HEK293 (cell line): ENCODE results near the gene PTRH1.

Source experiments
- CTCF ChIA-PET: fragments of 350-600 bp; formaldehyde crosslinking; extraction: SDS; loops from one replicate; lab custom pipeline; 2021; ENCODE audit warnings: antibody characterized with exemption; lab: Yijun Ruan, JAX
- POLR2A ChIA-PET: fragments of 300-600 bp; formaldehyde crosslinking; extraction: SDS; loops from one replicate; lab custom pipeline; 2020; ENCODE audit warnings: antibody characterized with exemption, inconsistent platforms; lab: Yijun Ruan, JAX
- H3K27ac ChIP-seq: fragments of 200-500 bp; sonication (Bioruptor generic); 2 replicates; pipeline ENCODE4 v1.5.1; 2014; ENCODE audit warnings: low read depth, low read length, control low read depth, inconsistent platforms; ENCODE audit errors: extremely low read depth
- H3K36me3 ChIP-seq, 2 experiments: fragments of 200-500 bp in 1 of 2; sonication (Bioruptor generic) in 1 of 2; 1 replicate in 1 of 2; 2 replicates in 1 of 2; pipeline ENCODE4 v1.5.1; 2014 to 2017; ENCODE audit warnings: inconsistent platforms in 2 of 2, low read length in 2 of 2; ENCODE audit not compliant: control insufficient read depth in 2 of 2, insufficient read depth in 1 of 2
- H3K4me1 ChIP-seq: fragments of 200-500 bp; sonication (Bioruptor generic); 2 replicates; pipeline ENCODE4 v1.5.1; 2014; ENCODE audit warnings: mild to moderate bottlenecking, low read length, inconsistent platforms; ENCODE audit not compliant: control insufficient read depth, insufficient read depth
- H3K4me3 ChIP-seq: 2 replicates; pipeline ENCODE4 v1.5.1; 2011; ENCODE audit warnings: low read depth, mild to moderate bottlenecking, control low read depth, low read length, moderate library complexity
- H3K9me3 ChIP-seq: fragments of 200-500 bp; sonication (Bioruptor generic); 2 replicates; pipeline ENCODE4 v1.5.1; 2014; ENCODE audit warnings: low read depth, low read length, inconsistent platforms; ENCODE audit not compliant: control insufficient read depth, insufficient read depth
- GLI4 ChIP-seq: fragments of 450-650 bp; formaldehyde crosslinking; IDR thresholded peaks from 2 replicates; pipeline ENCODE4 v1.5.1; 2016; ENCODE audit warnings: missing biosample characterization, missing genetic modification characterization
- IKZF3 ChIP-seq: fragments of 450-650 bp; IDR thresholded peaks from 2 replicates; pipeline ENCODE4 v1.5.0; 2018; ENCODE audit warnings: missing biosample characterization, mild to moderate bottlenecking, missing genetic modification characterization, moderate library complexity
- ZEB2 ChIP-seq: fragments of 450-650 bp; formaldehyde crosslinking; IDR thresholded peaks from 2 replicates; pipeline ENCODE4 v1.5.1; 2016; ENCODE audit warnings: missing biosample characterization, missing genetic modification characterization
- ZFP3 ChIP-seq: fragments of 450-650 bp; formaldehyde crosslinking; IDR thresholded peaks from 2 replicates; pipeline ENCODE4 v1.5.1; 2016; ENCODE audit warnings: low read depth, missing biosample characterization, missing genetic modification characterization
- ZNF157 ChIP-seq: fragments of 450-650 bp; formaldehyde crosslinking; IDR thresholded peaks from 2 replicates; pipeline ENCODE4 v1.5.1; 2016; ENCODE audit warnings: missing biosample characterization, missing genetic modification characterization
- ZNF18 ChIP-seq: fragments of 450-650 bp; formaldehyde crosslinking; IDR thresholded peaks from 2 replicates; pipeline ENCODE4 v1.5.1; 2016; ENCODE audit warnings: missing biosample characterization, missing genetic modification characterization
- ZNF341 ChIP-seq: fragments of 450-650 bp; formaldehyde crosslinking; IDR thresholded peaks from 2 replicates; pipeline ENCODE4; 2016; ENCODE audit warnings: low read depth, missing biosample characterization, missing genetic modification characterization
- ZNF513 ChIP-seq: fragments of 450-650 bp; IDR thresholded peaks from 2 replicates; pipeline ENCODE4 v1.5.1; 2018; ENCODE audit warnings: missing biosample characterization, missing genetic modification characterization
- ZNF623 ChIP-seq: fragments of 450-650 bp; formaldehyde crosslinking; IDR thresholded peaks from 2 replicates; pipeline ENCODE4 v1.5.1; 2016; ENCODE audit warnings: missing biosample characterization, missing genetic modification characterization
- ZNF707 ChIP-seq: fragments of 450-650 bp; formaldehyde crosslinking; IDR thresholded peaks from 2 replicates; pipeline ENCODE4 v1.5.1; 2016; ENCODE audit warnings: missing biosample characterization, missing genetic modification characterization
- ZNF76 ChIP-seq: fragments of 450-650 bp; formaldehyde crosslinking; IDR thresholded peaks from 2 replicates; pipeline ENCODE4; 2016; ENCODE audit warnings: low read depth, missing biosample characterization, missing genetic modification characterization, borderline replicate concordance
- ZNF777 ChIP-seq: fragments of 450-650 bp; formaldehyde crosslinking; IDR thresholded peaks from 2 replicates; pipeline ENCODE4 v1.5.1; 2017; ENCODE audit warnings: missing biosample characterization, missing genetic modification characterization, borderline replicate concordance
- ZNF837 ChIP-seq: fragments of 450-650 bp; formaldehyde crosslinking; IDR thresholded peaks from 2 replicates; pipeline ENCODE4 v1.5.1; 2016; ENCODE audit warnings: missing biosample characterization, missing genetic modification characterization
- ZSCAN30 ChIP-seq: fragments of 450-650 bp; IDR thresholded peaks from 2 replicates; pipeline ENCODE4 v1.5.1; 2018; ENCODE audit warnings: missing biosample characterization, mild to moderate bottlenecking, missing genetic modification characterization, moderate library complexity
- TF ChIP-seq, protein P1 (sequence below): fragments of 450-650 bp; formaldehyde crosslinking; optimal IDR thresholded peaks from 2 replicates; pipeline ENCODE3; 2016; ENCODE audit warnings: missing biosample characterization, mild to moderate bottlenecking, missing genetic modification characterization
- TF ChIP-seq, protein P2 (sequence below): fragments of 450-650 bp; formaldehyde crosslinking; IDR thresholded peaks from 2 replicates; pipeline ENCODE4 v1.5.1; 2016; ENCODE audit warnings: missing biosample characterization, missing genetic modification characterization, borderline replicate concordance

Gene PTRH1

DNA sequence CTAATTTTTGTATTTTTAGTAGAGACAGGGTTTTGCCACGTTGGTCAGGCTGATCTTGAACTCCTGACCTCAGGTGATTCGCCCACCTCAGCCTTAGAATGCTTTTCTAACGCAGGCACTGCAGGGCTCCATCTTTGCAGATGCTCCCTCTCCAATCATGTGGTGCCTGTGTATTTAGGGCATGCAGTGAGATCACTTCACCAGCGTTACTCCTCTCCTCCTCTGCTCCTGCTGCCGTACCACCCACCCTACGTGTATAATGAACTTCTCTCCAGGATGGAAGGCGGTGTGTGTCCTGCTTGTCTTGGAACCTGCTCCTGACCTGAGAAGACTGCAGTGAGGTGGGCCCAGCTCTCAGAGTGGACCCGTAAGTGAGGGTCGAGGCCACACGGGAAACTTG, 22.3 kb downstream of the PTRH1 start:
- H3K4me3 ChIP-seq, result no peak overlapping the region
- H3K4me1 ChIP-seq, result no peaks in the 10 kb centered on the region
- peaks cover 0 to 34% of the 10 kb centered on the region in 2 experiments; a peak in 1 of 3 replicates for H3K36me3 ChIP-seq
- POLR2A ChIA-PET, result no interaction called here
- H3K27ac ChIP-seq, result no peak overlapping the region
- no peaks in the 10 kb centered on the region for H3K9me3 ChIP-seq
- TF ChIP-seq ZEB2 (no peak), GLI4 (tag by site-specific recombination) (no peak), ZNF623 (no peak), ZFP3 (tag by site-specific recombination) (no peak)
- CTCF ChIA-PET, result interaction anchor here (0.5 kb wide), 1 partner anchor 299 kb away, joined by 4 read pairs; no protein-coding TSS in a partner anchor

GRCh38 chr9:127692071-127692470, 23.4 kb downstream of the PTRH1 start:
- no peak overlapping the region for H3K4me3 ChIP-seq
- ChIA-PET POLR2A (no interaction called here), CTCF (interaction anchor here (0.7 to 1.0 kb wide), 2 partner anchors 42 to 189 kb away, joined by 3 to 4 read pairs; no protein-coding TSS in a partner anchor)
- no peaks in the 10 kb centered on the region for H3K4me1 ChIP-seq
- TF ChIP-seq ZNF707 (tag by site-specific recombination), result no peak
- TF ChIP-seq ZNF341 (tag by site-specific recombination), result no peak
- no peak for TF ChIP-seq ZNF837 (tag by site-specific recombination)
- TF ChIP-seq IKZF3 (tag by site-specific recombination), result no peak
- TF ChIP-seq, protein P1, sequence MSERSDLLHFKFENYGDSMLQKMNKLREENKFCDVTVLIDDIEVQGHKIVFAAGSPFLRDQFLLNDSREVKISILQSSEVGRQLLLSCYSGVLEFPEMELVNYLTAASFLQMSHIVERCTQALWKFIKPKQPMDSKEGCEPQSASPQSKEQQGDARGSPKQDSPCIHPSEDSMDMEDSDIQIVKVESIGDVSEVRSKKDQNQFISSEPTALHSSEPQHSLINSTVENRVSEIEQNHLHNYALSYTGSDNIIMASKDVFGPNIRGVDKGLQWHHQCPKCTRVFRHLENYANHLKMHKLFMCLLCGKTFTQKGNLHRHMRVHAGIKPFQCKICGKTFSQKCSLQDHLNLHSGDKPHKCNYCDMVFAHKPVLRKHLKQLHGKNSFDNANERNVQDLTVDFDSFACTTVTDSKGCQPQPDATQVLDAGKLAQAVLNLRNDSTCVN, result no peak
- TF ChIP-seq ZNF777 (tag by site-specific recombination), result no peak
- TF ChIP-seq ZNF157 (tag by site-specific recombination), result no peak
- TF ChIP-seq ZSCAN30 (tag by site-specific recombination), result no peak
- TF ChIP-seq ZNF76 (tag by site-specific recombination), result no peak
- TF ChIP-seq, protein P2, sequence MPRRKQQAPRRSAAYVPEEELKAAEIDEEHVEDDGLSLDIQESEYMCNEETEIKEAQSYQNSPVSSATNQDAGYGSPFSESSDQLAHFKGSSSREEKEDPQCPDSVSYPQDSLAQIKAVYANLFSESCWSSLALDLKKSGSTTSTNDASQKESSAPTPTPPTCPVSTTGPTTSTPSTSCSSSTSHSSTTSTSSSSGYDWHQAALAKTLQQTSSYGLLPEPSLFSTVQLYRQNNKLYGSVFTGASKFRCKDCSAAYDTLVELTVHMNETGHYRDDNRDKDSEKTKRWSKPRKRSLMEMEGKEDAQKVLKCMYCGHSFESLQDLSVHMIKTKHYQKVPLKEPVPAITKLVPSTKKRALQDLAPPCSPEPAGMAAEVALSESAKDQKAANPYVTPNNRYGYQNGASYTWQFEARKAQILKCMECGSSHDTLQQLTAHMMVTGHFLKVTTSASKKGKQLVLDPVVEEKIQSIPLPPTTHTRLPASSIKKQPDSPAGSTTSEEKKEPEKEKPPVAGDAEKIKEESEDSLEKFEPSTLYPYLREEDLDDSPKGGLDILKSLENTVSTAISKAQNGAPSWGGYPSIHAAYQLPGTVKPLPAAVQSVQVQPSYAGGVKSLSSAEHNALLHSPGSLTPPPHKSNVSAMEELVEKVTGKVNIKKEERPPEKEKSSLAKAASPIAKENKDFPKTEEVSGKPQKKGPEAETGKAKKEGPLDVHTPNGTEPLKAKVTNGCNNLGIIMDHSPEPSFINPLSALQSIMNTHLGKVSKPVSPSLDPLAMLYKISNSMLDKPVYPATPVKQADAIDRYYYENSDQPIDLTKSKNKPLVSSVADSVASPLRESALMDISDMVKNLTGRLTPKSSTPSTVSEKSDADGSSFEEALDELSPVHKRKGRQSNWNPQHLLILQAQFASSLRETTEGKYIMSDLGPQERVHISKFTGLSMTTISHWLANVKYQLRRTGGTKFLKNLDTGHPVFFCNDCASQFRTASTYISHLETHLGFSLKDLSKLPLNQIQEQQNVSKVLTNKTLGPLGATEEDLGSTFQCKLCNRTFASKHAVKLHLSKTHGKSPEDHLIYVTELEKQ (tag by site-specific recombination), result no peak
- no peak for TF ChIP-seq ZNF513
- no peak for TF ChIP-seq ZNF18 (tag by site-specific recombination)
- no peaks in the 10 kb centered on the region for H3K9me3 ChIP-seq
- peaks cover 0 to 36% of the 10 kb centered on the region in 2 experiments; a peak in 1 of 3 replicates for H3K36me3 ChIP-seq
- no peak overlapping the region for H3K27ac ChIP-seq
